ENCODE data around the gene TMEM256. TPM values are rescaled to one million over a fixed set of nuclear protein-coding genes. Genes with fewer than 3 reads are reported as not detected.

TMEM256 gene
- total and polyA plus RNA-seq, 2 experiments from 2014 or later: 40.1 to 59.3 TPM

GRCh38 chr17:7355053-7355452, 48.8 kb downstream of the TMEM256 start, which contains the start of gene TMEM95:
Gene TMEM95, plus strand, starts transcription at chr17:7355156. Its CDS starts 49 bp downstream, at chr17:7355205.
- Histone ChIP-seq H3K79me2 (ENCODE audit: insufficient read depth) (peaks cover 38% of the 10 kb centered on the region), H3K4me3 (peak within 1 kb of the TSS; percentile 98), H3K9ac (peak within 1 kb of the TSS; percentile 100), H3K4me2 (ENCODE audit: unreplicated experiment) (peak within 1 kb of the TSS; percentile 97), H3K4me1 (ENCODE audit: insufficient read depth) (peaks cover 19% of the 10 kb centered on the region), H3K9me2 (ENCODE audit: insufficient read depth) (no peaks in the 10 kb centered on the region), H3K36me3 (ENCODE audit: low read depth) (no peaks in the 10 kb centered on the region), H4K20me1 (ENCODE audit: insufficient read depth) (no peaks in the 10 kb centered on the region), H3K27ac (peak within 1 kb of the TSS; percentile 66), H2AFZ (no peak within 1 kb of the TSS), H3K27me3 (replicated peaks; ENCODE audit: insufficient read depth) (no peaks in the 10 kb centered on the region), H3K9me3 (ENCODE audit: low read depth) (no peaks in the 10 kb centered on the region), H3F3A (ENCODE audit: insufficient read depth) (peaks cover 17% of the 10 kb centered on the region)
- in situ Hi-C loops (cut with MboI): no loop called here
- WGBS, 2 experiments (ENCODE audit: low coverage in 1 of 2, low lambda C conversion rate in 2 of 2, missing lambda C conversion rate in 2 of 2): 11 to 12% methylated on average over 10 of the region's 10 CpGs
- TF ChIP-seq EZH2 (IDR thresholded peaks at IDR 0.05; ENCODE audit: insufficient read depth, poor library complexity, severe bottlenecking) (no peak), EZH2phosphoT487 (IDR thresholded peaks at IDR 0.05; ENCODE audit: insufficient read depth, low read depth) (no peak)
- peak; percentile 54 for DNase-seq

DNA sequence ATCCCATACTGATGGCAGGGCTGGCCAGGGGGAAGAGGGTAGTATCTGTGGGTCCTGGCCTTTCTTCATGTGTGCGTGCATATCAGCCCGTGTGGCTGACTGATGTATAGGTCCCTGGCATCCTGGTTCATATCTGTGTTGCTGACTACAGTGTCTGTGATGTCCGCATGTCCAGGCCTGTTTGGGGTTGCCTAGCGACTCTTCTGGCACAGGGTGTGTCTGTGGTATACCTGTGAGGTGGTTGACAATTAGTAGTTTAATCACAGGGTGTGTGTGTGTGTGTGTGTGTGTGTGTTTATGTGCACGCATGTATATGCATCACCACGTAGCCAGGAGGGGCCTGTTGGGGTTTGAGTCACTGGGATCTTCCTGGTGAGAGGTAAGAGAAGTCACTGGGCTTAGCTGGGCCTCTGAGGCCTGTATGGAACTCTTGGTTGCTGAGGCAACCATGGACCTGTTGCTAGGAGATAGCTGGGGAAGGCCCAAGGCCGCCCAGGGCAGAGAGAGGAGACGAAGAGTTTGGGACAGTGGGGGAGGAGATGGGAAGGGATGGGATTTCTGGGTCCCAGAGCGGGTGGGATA, 49.5 kb downstream of the TMEM256 start:
- H2AFZ ChIP-seq: no peak overlapping the region
- in situ Hi-C loops (cut with MboI): no loop called here
- peak overlapping the region; percentile 98 for H3K4me3 ChIP-seq
- H3K4me2 ChIP-seq (ENCODE audit: unreplicated experiment): peak overlapping the region; percentile 97
- H3K9me2 ChIP-seq (ENCODE audit: insufficient read depth): no peaks in the 10 kb centered on the region
- TF ChIP-seq EZH2phosphoT487 (IDR thresholded peaks at IDR 0.05; ENCODE audit: insufficient read depth, low read depth) (no peak), EZH2 (IDR thresholded peaks at IDR 0.05; ENCODE audit: insufficient read depth, poor library complexity, severe bottlenecking) (no peak)
- peak overlapping the region; percentile 100 for H3K9ac ChIP-seq
- H3K79me2 ChIP-seq (ENCODE audit: insufficient read depth): peaks cover 38% of the 10 kb centered on the region
- H3K27me3 ChIP-seq (replicated peaks; ENCODE audit: insufficient read depth): no peaks in the 10 kb centered on the region
- H3K27ac ChIP-seq: peak overlapping the region; percentile 66
- H3K4me1 ChIP-seq (ENCODE audit: insufficient read depth): peaks cover 26% of the 10 kb centered on the region
- 42 to 44% methylated on average over 9 of the region's 9 CpGs for WGBS, 2 experiments (ENCODE audit: low coverage in 1 of 2, low lambda C conversion rate in 2 of 2, missing lambda C conversion rate in 2 of 2)
- no peaks in the 10 kb centered on the region for H3K9me3 ChIP-seq (ENCODE audit: low read depth)
- H4K20me1 ChIP-seq (ENCODE audit: insufficient read depth): no peaks in the 10 kb centered on the region
- peaks cover 17% of the 10 kb centered on the region for H3F3A ChIP-seq (ENCODE audit: insufficient read depth)
- H3K36me3 ChIP-seq (ENCODE audit: low read depth): no peaks in the 10 kb centered on the region
- peak; percentile 87 for DNase-seq

Other genes starting within 250 kb of the TMEM256 start
Only the 30 nearest of the 39 such genes appear.
- gene DVL2, start 169.6 kb downstream of the TMEM256 start, total RNA-seq (2014; rRNA removed; shearing (Covaris generic)): 41.2 and 45.8 TPM in 2 replicates
- 18.9 and 19.5 TPM in 2 replicates for gene DVL2, start 169.6 kb downstream of the TMEM256 start, polyA plus RNA-seq (2016; fragmentation: Nextera tagmentation; extraction: Ambion mirVana)
- 32.0 and 42.6 TPM in 2 replicates for gene PHF23, start 164.6 kb downstream of the TMEM256 start, total RNA-seq (2014; rRNA removed; shearing (Covaris generic))
- 40.7 and 45.6 TPM in 2 replicates for gene PHF23, start 164.6 kb downstream of the TMEM256 start, polyA plus RNA-seq (2016; fragmentation: Nextera tagmentation; extraction: Ambion mirVana)
- gene GABARAP, start 161.6 kb downstream of the TMEM256 start, total RNA-seq (2014; rRNA removed; shearing (Covaris generic)): 152 and 355 TPM in 2 replicates
- gene GABARAP, start 161.6 kb downstream of the TMEM256 start, polyA plus RNA-seq (2016; fragmentation: Nextera tagmentation; extraction: Ambion mirVana): 845 and 847 TPM in 2 replicates
- 38.9 and 63.2 TPM in 2 replicates for gene CTDNEP1, start 152.4 kb downstream of the TMEM256 start, total RNA-seq (2014; rRNA removed; shearing (Covaris generic))
- gene CTDNEP1, start 152.4 kb downstream of the TMEM256 start, polyA plus RNA-seq (2016; fragmentation: Nextera tagmentation; extraction: Ambion mirVana): 30.0 and 30.7 TPM in 2 replicates
- gene ELP5, start 151.9 kb downstream of the TMEM256 start, total RNA-seq (2014; rRNA removed; shearing (Covaris generic)): 25.9 and 32.9 TPM in 2 replicates
- gene ELP5, start 151.9 kb downstream of the TMEM256 start, polyA plus RNA-seq (2016; fragmentation: Nextera tagmentation; extraction: Ambion mirVana): 34.8 and 34.9 TPM in 2 replicates
- gene CLDN7, start 141.6 kb downstream of the TMEM256 start, total RNA-seq (2014; rRNA removed; shearing (Covaris generic)): 4.5 and 5.4 TPM in 2 replicates
- 1.7 and 2.3 TPM in 2 replicates for gene CLDN7, start 141.6 kb downstream of the TMEM256 start, polyA plus RNA-seq (2016; fragmentation: Nextera tagmentation; extraction: Ambion mirVana)
- not detected in 2 replicates for gene SLC2A4, start 122.4 kb downstream of the TMEM256 start, total RNA-seq (2014; rRNA removed; shearing (Covaris generic))
- 0.08 TPM in 1 of 2 replicates, not detected in the other for gene SLC2A4, start 122.4 kb downstream of the TMEM256 start, polyA plus RNA-seq (2016; fragmentation: Nextera tagmentation; extraction: Ambion mirVana)
- gene YBX2, start 109.5 kb downstream of the TMEM256 start, total RNA-seq (2014; rRNA removed; shearing (Covaris generic)): 0.22 TPM in 1 of 2 replicates, not detected in the other
- not detected in 2 replicates for gene YBX2, start 109.5 kb downstream of the TMEM256 start, polyA plus RNA-seq (2016; fragmentation: Nextera tagmentation; extraction: Ambion mirVana)
- gene EIF5A, start 96.5 kb downstream of the TMEM256 start, total RNA-seq (2014; rRNA removed; shearing (Covaris generic)): 869 and 956 TPM in 2 replicates
- 998 and 1,047 TPM in 2 replicates for gene EIF5A, start 96.5 kb downstream of the TMEM256 start, polyA plus RNA-seq (2016; fragmentation: Nextera tagmentation; extraction: Ambion mirVana)
- 50.1 and 81.3 TPM in 2 replicates for gene GPS2, start 88.7 kb downstream of the TMEM256 start, total RNA-seq (2014; rRNA removed; shearing (Covaris generic))
- gene GPS2, start 88.7 kb downstream of the TMEM256 start, polyA plus RNA-seq (2016; fragmentation: Nextera tagmentation; extraction: Ambion mirVana): 53.8 and 59.4 TPM in 2 replicates
- 12.8 and 20.1 TPM in 2 replicates for gene NEURL4, start 74.8 kb downstream of the TMEM256 start, total RNA-seq (2014; rRNA removed; shearing (Covaris generic))
- 2.0 and 2.1 TPM in 2 replicates for gene NEURL4, start 74.8 kb downstream of the TMEM256 start, polyA plus RNA-seq (2016; fragmentation: Nextera tagmentation; extraction: Ambion mirVana)
- 0.89 and 4.4 TPM in 2 replicates for gene ACAP1, start 67.6 kb downstream of the TMEM256 start, total RNA-seq (2014; rRNA removed; shearing (Covaris generic))
- gene ACAP1, start 67.6 kb downstream of the TMEM256 start, polyA plus RNA-seq (2016; fragmentation: Nextera tagmentation; extraction: Ambion mirVana): 15.6 and 15.7 TPM in 2 replicates
- gene KCTD11, start 51.9 kb downstream of the TMEM256 start, total RNA-seq (2014; rRNA removed; shearing (Covaris generic)): 24.9 and 27.2 TPM in 2 replicates
- gene KCTD11, start 51.9 kb downstream of the TMEM256 start, polyA plus RNA-seq (2016; fragmentation: Nextera tagmentation; extraction: Ambion mirVana): 15.5 and 16.2 TPM in 2 replicates
- not detected in 2 replicates for gene TMEM95, start 48.9 kb downstream of the TMEM256 start, total RNA-seq (2014; rRNA removed; shearing (Covaris generic))
- not detected in 2 replicates for gene TMEM95, start 48.9 kb downstream of the TMEM256 start, polyA plus RNA-seq (2016; fragmentation: Nextera tagmentation; extraction: Ambion mirVana)
- gene TNK1, start 23.0 kb downstream of the TMEM256 start, total RNA-seq (2014; rRNA removed; shearing (Covaris generic)): 0.43 and 2.7 TPM in 2 replicates
- gene TNK1, start 23.0 kb downstream of the TMEM256 start, polyA plus RNA-seq (2016; fragmentation: Nextera tagmentation; extraction: Ambion mirVana): 1.1 and 1.2 TPM in 2 replicates
- 72.8 and 73.9 TPM in 2 replicates for gene PLSCR3, start 9.6 kb downstream of the TMEM256 start, total RNA-seq (2014; rRNA removed; shearing (Covaris generic))
- gene PLSCR3, start 9.6 kb downstream of the TMEM256 start, polyA plus RNA-seq (2016; fragmentation: Nextera tagmentation; extraction: Ambion mirVana): 136 and 153 TPM in 2 replicates
- 8.0 and 9.5 TPM in 2 replicates for gene NLGN2, start 3.7 kb upstream of the TMEM256 start, total RNA-seq (2014; rRNA removed; shearing (Covaris generic))
- gene NLGN2, start 3.7 kb upstream of the TMEM256 start, polyA plus RNA-seq (2016; fragmentation: Nextera tagmentation; extraction: Ambion mirVana): 3.3 and 3.5 TPM in 2 replicates
- gene SPEM1, start 16.2 kb upstream of the TMEM256 start, total RNA-seq (2014; rRNA removed; shearing (Covaris generic)): not detected in 2 replicates
- not detected in 2 replicates for gene SPEM1, start 16.2 kb upstream of the TMEM256 start, polyA plus RNA-seq (2016; fragmentation: Nextera tagmentation; extraction: Ambion mirVana)
- gene SPEM2, start 21.5 kb upstream of the TMEM256 start, total RNA-seq (2014; rRNA removed; shearing (Covaris generic)): not detected in 2 replicates
- not detected in 2 replicates for gene SPEM2, start 21.5 kb upstream of the TMEM256 start, polyA plus RNA-seq (2016; fragmentation: Nextera tagmentation; extraction: Ambion mirVana)
- gene SPEM3, start 24.8 kb upstream of the TMEM256 start, total RNA-seq (2014; rRNA removed; shearing (Covaris generic)): not detected in 2 replicates
- not detected in 2 replicates for gene SPEM3, start 24.8 kb upstream of the TMEM256 start, polyA plus RNA-seq (2016; fragmentation: Nextera tagmentation; extraction: Ambion mirVana)
- gene TMEM102, start 31.3 kb upstream of the TMEM256 start, total RNA-seq (2014; rRNA removed; shearing (Covaris generic)): 3.2 and 7.7 TPM in 2 replicates
- gene TMEM102, start 31.3 kb upstream of the TMEM256 start, polyA plus RNA-seq (2016; fragmentation: Nextera tagmentation; extraction: Ambion mirVana): 3.4 and 4.3 TPM in 2 replicates
- not detected in 2 replicates for gene FGF11, start 35.4 kb upstream of the TMEM256 start, total RNA-seq (2014; rRNA removed; shearing (Covaris generic))
- 0.22 and 0.36 TPM in 2 replicates for gene FGF11, start 35.4 kb upstream of the TMEM256 start, polyA plus RNA-seq (2016; fragmentation: Nextera tagmentation; extraction: Ambion mirVana)
- 3.9 and 4.9 TPM in 2 replicates for gene CHRNB1, start 41.0 kb upstream of the TMEM256 start, total RNA-seq (2014; rRNA removed; shearing (Covaris generic))
- 3.5 and 4.2 TPM in 2 replicates for gene CHRNB1, start 41.0 kb upstream of the TMEM256 start, polyA plus RNA-seq (2016; fragmentation: Nextera tagmentation; extraction: Ambion mirVana)
- 32.9 and 35.9 TPM in 2 replicates for gene ZBTB4, start 75.5 kb upstream of the TMEM256 start, total RNA-seq (2014; rRNA removed; shearing (Covaris generic))
- 17.7 and 18.2 TPM in 2 replicates for gene ZBTB4, start 75.5 kb upstream of the TMEM256 start, polyA plus RNA-seq (2016; fragmentation: Nextera tagmentation; extraction: Ambion mirVana)
- not detected in 2 replicates for gene SLC35G6, start 77.3 kb upstream of the TMEM256 start, total RNA-seq (2014; rRNA removed; shearing (Covaris generic))
- gene SLC35G6, start 77.3 kb upstream of the TMEM256 start, polyA plus RNA-seq (2016; fragmentation: Nextera tagmentation; extraction: Ambion mirVana): 0.14 TPM in 1 of 2 replicates, not detected in the other
- gene POLR2A, start 80.3 kb upstream of the TMEM256 start, total RNA-seq (2014; rRNA removed; shearing (Covaris generic)): 45.9 and 46.2 TPM in 2 replicates
- gene POLR2A, start 80.3 kb upstream of the TMEM256 start, polyA plus RNA-seq (2016; fragmentation: Nextera tagmentation; extraction: Ambion mirVana): 74.1 and 75.7 TPM in 2 replicates
- 21.9 and 34.3 TPM in 2 replicates for gene TNFSF12, start 145.0 kb upstream of the TMEM256 start, total RNA-seq (2014; rRNA removed; shearing (Covaris generic))
- 14.0 and 18.7 TPM in 2 replicates for gene TNFSF12, start 145.0 kb upstream of the TMEM256 start, polyA plus RNA-seq (2016; fragmentation: Nextera tagmentation; extraction: Ambion mirVana)
- 1.5 TPM in 1 of 2 replicates, not detected in the other for gene TNFSF13, start 154.7 kb upstream of the TMEM256 start, total RNA-seq (2014; rRNA removed; shearing (Covaris generic))
- 1.4 and 2.0 TPM in 2 replicates for gene TNFSF13, start 154.7 kb upstream of the TMEM256 start, polyA plus RNA-seq (2016; fragmentation: Nextera tagmentation; extraction: Ambion mirVana)
- gene SENP3, start 157.8 kb upstream of the TMEM256 start, total RNA-seq (2014; rRNA removed; shearing (Covaris generic)): 82.5 and 111 TPM in 2 replicates
- gene SENP3, start 157.8 kb upstream of the TMEM256 start, polyA plus RNA-seq (2016; fragmentation: Nextera tagmentation; extraction: Ambion mirVana): 1.3 and 1.9 TPM in 2 replicates
- gene CD68, start 175.5 kb upstream of the TMEM256 start, total RNA-seq (2014; rRNA removed; shearing (Covaris generic)): 51.1 and 55.0 TPM in 2 replicates
- gene CD68, start 175.5 kb upstream of the TMEM256 start, polyA plus RNA-seq (2016; fragmentation: Nextera tagmentation; extraction: Ambion mirVana): 84.5 and 88.1 TPM in 2 replicates